CD14-positive monocyte (primary cell): ENCODE data around the gene BIRC2. TPM values are rescaled to one million over a fixed set of nuclear protein-coding genes. Genes with fewer than 3 reads are reported as not detected.

Experiments used
- DNase-seq, 3 donors: peaks; one replicate each; pipeline ENCODE4 v3.0.0-alpha.2; 2011 to 2022
- H2AFZ ChIP-seq: 2 replicates; pipeline ENCODE4 v1.6.0; 2012; ENCODE audit warnings: mild to moderate bottlenecking, low read depth, low read length, inconsistent platforms; ENCODE audit not compliant: insufficient read depth, poor library complexity, severe bottlenecking
- H3K27ac ChIP-seq, 2 donors: 1 replicate in 1 of 2; 2 replicates in 1 of 2; pipeline ENCODE4 v1.5.1; 2012 to 2013; ENCODE audit warnings: low read length in 2 of 2, control low read depth in 1 of 2, inconsistent platforms in 1 of 2, low read depth in 1 of 2, mild to moderate bottlenecking in 1 of 2
- H3K27me3 ChIP-seq, 2 donors: one replicate each; pipeline versions ENCODE4 v1.6.0 to v1.6.1; 2011 to 2013; ENCODE audit warnings: low read length in 2 of 2; ENCODE audit not compliant: control insufficient read depth in 2 of 2, insufficient read depth in 2 of 2
- H3K36me3 ChIP-seq, 2 donors: replicated peaks in 1 of 2; 1 replicate in 1 of 2; 2 replicates in 1 of 2; pipeline versions ENCODE4 v1.5.1 to v1.6.1; 2012 to 2013; ENCODE audit warnings: low read length in 2 of 2, control low read depth in 1 of 2, inconsistent platforms in 1 of 2, mild to moderate bottlenecking in 1 of 2; ENCODE audit not compliant: insufficient read depth in 2 of 2, control insufficient read depth in 1 of 2
- H3K4me1 ChIP-seq, 2 donors: 1 replicate in 1 of 2; 2 replicates in 1 of 2; pipeline versions ENCODE4 v1.5.1 to v1.6.1; 2012 to 2013; ENCODE audit warnings: low read length in 2 of 2, control low read depth in 1 of 2, inconsistent platforms in 1 of 2, mild to moderate bottlenecking in 1 of 2, moderate library complexity in 1 of 2; ENCODE audit not compliant: insufficient read depth in 2 of 2, control insufficient read depth in 1 of 2
- H3K4me2 ChIP-seq: replicated peaks from 2 replicates; pipeline ENCODE3; 2012; ENCODE audit warnings: low read length, moderate library complexity, mild to moderate bottlenecking; ENCODE audit not compliant: poor library complexity, severe bottlenecking; ENCODE audit errors: extremely low read depth
- H3K4me3 ChIP-seq, 3 experiments: fragments of 200-600 bp in 1 of 3; sonication (generic) in 1 of 3; replicated peaks in 1 of 3; 1 replicate in 2 of 3; 2 replicates in 1 of 3; pipeline ENCODE4 v1.5.1; 2011 to 2013; ENCODE audit warnings: low read length in 3 of 3, mild to moderate bottlenecking in 3 of 3, control low read depth in 2 of 3, low read depth in 2 of 3, inconsistent platforms in 1 of 3, moderate library complexity in 1 of 3
- H3K79me2 ChIP-seq: 2 replicates; pipeline ENCODE4 v1.6.0; 2012; ENCODE audit warnings: mild to moderate bottlenecking, control low read depth, inconsistent platforms, low read length, moderate library complexity; ENCODE audit not compliant: insufficient read depth
- H3K9ac ChIP-seq: 2 replicates; pipeline ENCODE4 v1.6.0; 2017; ENCODE audit warnings: low read length, mild to moderate bottlenecking; ENCODE audit not compliant: insufficient read depth, poor library complexity, severe bottlenecking
- H3K9me3 ChIP-seq, 2 donors: replicated peaks in 1 of 2; 1 replicate in 1 of 2; 2 replicates in 1 of 2; pipeline versions ENCODE4 v1.5.1 to v1.6.1; 2012 to 2013; ENCODE audit warnings: low read length in 2 of 2, control low read depth in 1 of 2; ENCODE audit not compliant: control insufficient read depth in 1 of 2, insufficient read depth in 1 of 2
- H4K20me1 ChIP-seq: 2 replicates; pipeline ENCODE4 v1.6.0; 2012; ENCODE audit warnings: mild to moderate bottlenecking, low read length, control low read depth, moderate library complexity; ENCODE audit not compliant: insufficient read depth
- H3K27ac Mint-ChIP-seq, 7 donors: one replicate each; pipeline ENCODE4 v1.8.0; 2020; ENCODE audit warnings: mild to moderate bottlenecking in 7 of 7, mixed read lengths in 7 of 7, moderate library complexity in 6 of 7, inconsistent platforms in 2 of 7
- H3K27me3 Mint-ChIP-seq, 3 donors: one replicate each; pipeline ENCODE4 v1.8.0; 2021 to 2022; ENCODE audit warnings: low read depth in 3 of 3, mild to moderate bottlenecking in 3 of 3, mixed read lengths in 3 of 3, moderate library complexity in 3 of 3, inconsistent platforms in 1 of 3
- H3K36me3 Mint-ChIP-seq, 2 donors: one replicate each; pipeline ENCODE4 v1.8.0; 2020; ENCODE audit warnings: mixed read lengths in 2 of 2, inconsistent platforms in 1 of 2, mild to moderate bottlenecking in 1 of 2
- H3K4me1 Mint-ChIP-seq: one replicate; pipeline ENCODE4 v1.8.0; 2020; ENCODE audit warnings: mild to moderate bottlenecking, mixed read lengths
- H3K4me3 Mint-ChIP-seq, 2 donors: one replicate each; pipeline ENCODE4 v1.8.0; 2020; ENCODE audit warnings: mild to moderate bottlenecking in 2 of 2, mixed read lengths in 2 of 2, moderate library complexity in 1 of 2
- H3K9me3 Mint-ChIP-seq, 7 donors: one replicate each; pipeline ENCODE4 v1.8.0; 2020 to 2022; ENCODE audit warnings: mixed read lengths in 7 of 7, mild to moderate bottlenecking in 6 of 7, moderate library complexity in 6 of 7, inconsistent platforms in 2 of 7
- CTCF ChIP-seq: fragments of 200-600 bp; IDR thresholded peaks from one replicate; pipeline ENCODE4 v1.8.0; 2022; ENCODE audit warnings: antibody characterized with exemption, mild to moderate bottlenecking
- WGBS: methylation state at CpG from one replicate; pipeline ENCODE4 v1.1.5; 2013; ENCODE audit warnings: missing lambda C conversion rate; ENCODE audit not compliant: insufficient coverage; 5-methylcytosine and 5-hydroxymethylcytosine counted together
- intact Hi-C, 2 donors: fragments of 100-400 bp; cut with micrococcal nuclease; formaldehyde crosslinking; loops; one replicate each; pipeline versions ENCODE4 v1.15.0 to v1.15.1; 2023
- polyA plus RNA-seq, 3 donors: library from polyadenylated mRNA; depleted of rRNA in 1 of 3; unstranded in 2 of 3; stranded (reverse) in 1 of 3; fragments of 300-500 nt in 2 of 3; fragments of >200 nt in 1 of 3; fragmentation: Illumina TruSeq in 2 of 3; gene quantifications; 1 replicate in 2 of 3; 2 replicates in 1 of 3; pipeline ENCODE4 v1.2.3, GENCODE V29; 2012 to 2021

BIRC2 gene
- polyA plus RNA-seq, 3 donors = 25.3 to 54.7 (median 50.2) TPM

DNA sequence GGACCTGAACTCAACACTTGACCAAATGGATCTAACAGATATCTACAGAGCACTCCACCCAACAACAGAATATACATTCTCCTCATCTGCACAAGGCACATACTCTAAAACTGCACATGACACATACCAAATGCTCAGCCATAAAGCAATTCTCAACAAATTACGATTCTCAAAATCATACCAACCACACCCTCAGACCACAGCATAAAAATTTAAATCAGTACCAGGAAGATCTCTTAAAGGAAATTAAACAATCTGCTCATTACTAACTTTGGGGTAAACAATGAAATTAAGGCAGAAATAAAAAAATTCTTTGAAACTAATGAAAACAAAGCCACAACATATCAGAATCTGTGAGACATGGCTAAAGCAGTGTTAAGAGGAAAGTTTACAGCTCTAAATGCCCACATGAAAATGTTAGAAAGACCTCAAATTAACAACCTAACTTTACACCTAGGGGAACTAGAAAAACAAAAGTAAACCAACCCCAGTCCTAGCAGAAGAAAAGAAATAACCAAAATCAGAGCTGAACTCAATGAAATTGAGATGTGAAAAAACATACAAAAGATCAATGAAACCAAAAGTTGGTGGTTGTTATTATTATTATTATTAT is 68.4 kb downstream of the BIRC2 start:
- Histone ChIP-seq H4K20me1 (peaks cover 100% of the 10 kb centered on the region), H3K27me3 (no peaks in the 10 kb centered on the region), H3K27ac (no peak overlapping the region), H3K4me3 (no peak overlapping the region), H3K9me3 (no peaks in the 10 kb centered on the region), H2AFZ (no peak overlapping the region), H3K79me2 (peaks cover 96% of the 10 kb centered on the region), H3K9ac (no peak overlapping the region), H3K36me3 (peaks cover 0 to 14% of the 10 kb centered on the region in 2 donors), H3K4me2 (no peak overlapping the region), H3K4me1 (no peaks in the 10 kb centered on the region)
- intact Hi-C loops = no loop called here
- DNase-seq = no peak
- no peak for TF ChIP-seq CTCF
- no CpG with 5 or more reads among the region's 1 CpG for WGBS
- Mint-ChIP-seq H3K27ac (peak overlapping the region in 2 of 7 donors; percentile 0 to 31), H3K9me3 (peaks cover 0 to 6% (median 0%) of the 10 kb centered on the region in 7 donors), H3K4me1 (peaks cover 21% of the 10 kb centered on the region), H3K27me3 (peaks cover 0 to 1% (median 0%) of the 10 kb centered on the region in 3 donors), H3K36me3 (peaks cover 16 to 39% of the 10 kb centered on the region in 2 donors), H3K4me3 (no peak overlapping the region)

DNA sequence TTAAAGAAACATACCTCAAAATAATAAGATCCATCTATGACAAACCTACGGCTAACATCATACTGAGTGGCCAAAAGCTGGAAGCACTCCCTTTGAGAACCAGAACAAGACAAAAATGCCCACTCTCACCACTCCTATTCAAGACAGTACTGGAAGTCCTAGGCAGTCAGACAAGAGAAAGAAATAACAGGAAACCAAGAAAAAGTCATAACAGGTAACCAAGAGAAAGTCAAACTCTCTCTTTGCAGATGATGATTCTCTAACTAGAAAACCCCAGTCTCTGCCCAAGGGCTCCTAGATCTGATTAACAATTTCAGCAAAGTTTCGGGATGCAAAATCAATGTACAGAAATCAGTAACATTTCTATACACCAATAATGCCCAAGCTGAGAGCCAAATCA is 70.0 kb downstream of the BIRC2 start:
- no peak overlapping the region for H3K4me3 ChIP-seq
- H3K9ac ChIP-seq = no peak overlapping the region
- peaks cover 0 to 18% of the 10 kb centered on the region in 2 donors for H3K36me3 ChIP-seq
- TF ChIP-seq CTCF = no peak
- no peak overlapping the region for H3K4me3 Mint-ChIP-seq
- H4K20me1 ChIP-seq = peaks cover 100% of the 10 kb centered on the region
- no peak overlapping the region for H3K4me2 ChIP-seq
- peaks cover 95% of the 10 kb centered on the region for H3K79me2 ChIP-seq
- DNase-seq = no peak
- H3K36me3 Mint-ChIP-seq = peaks cover 12 to 38% of the 10 kb centered on the region in 2 donors
- peak overlapping the region in 2 of 7 donors; percentile 17 to 46 for H3K27ac Mint-ChIP-seq
- H3K27me3 Mint-ChIP-seq = peaks cover 0 to 1% (median 0%) of the 10 kb centered on the region in 3 donors
- no peaks in the 10 kb centered on the region for H3K27me3 ChIP-seq
- peaks cover 19% of the 10 kb centered on the region for H3K4me1 Mint-ChIP-seq
- no peaks in the 10 kb centered on the region for H3K9me3 ChIP-seq
- no peaks in the 10 kb centered on the region for H3K4me1 ChIP-seq
- intact Hi-C loops = no loop called here
- 100% methylated on average over 1 of the region's 2 CpGs for WGBS
- peaks cover 0 to 6% (median 0%) of the 10 kb centered on the region in 7 donors for H3K9me3 Mint-ChIP-seq
- H2AFZ ChIP-seq = no peak overlapping the region
- no peak overlapping the region for H3K27ac ChIP-seq
